PC-3 (cell line): ENCODE measurements around the gene SDE2. TPM values are rescaled to one million over a fixed set of nuclear protein-coding genes. Genes with fewer than 3 reads are reported as not detected.

Experiments
- ATAC-seq: fragments of 200-7000 bp; cut with Tn5 transposase; 2 replicates; pipeline ENCODE4 v1.9.1; 2020; ENCODE audit warnings: mild to moderate bottlenecking, moderate library complexity
- BruUV-seq: library from RNA; stranded (reverse); fragments of 400-500 nt; replicated peaks from 2 replicates; lab custom pipeline; 2021; lab: Mats Ljungman, UMichigan
- CTCF ChIA-PET: fragments of 300-600 bp; sonication (Branson Sonifier 250); formaldehyde crosslinking; loops from one replicate; lab custom pipeline; 2022; ENCODE audit warnings: antibody characterized with exemption; lab: Charles Lee
- POLR2A ChIA-PET: fragments of 300-600 bp; sonication (Branson Sonifier 250); formaldehyde crosslinking; loops from one replicate; lab custom pipeline; 2022; ENCODE audit warnings: antibody characterized with exemption; ENCODE audit not compliant: unreplicated experiment; lab: Charles Lee
- DNase-seq: peaks from one replicate; pipeline ENCODE4 v3.0.0-alpha.2; 2015
- H2AFZ ChIP-seq: fragments of 300-600 bp; sonication (generic); 2 replicates; pipeline ENCODE4 v1.6.0; 2016; ENCODE audit warnings: antibody characterized with exemption, low read length
- H3F3A ChIP-seq: fragments of 300-600 bp; sonication (generic); one replicate; pipeline ENCODE4 v1.6.0; 2017; ENCODE audit warnings: antibody characterized with exemption, low read length, control low read depth, mild to moderate bottlenecking; ENCODE audit not compliant: unreplicated experiment
- H3K27ac ChIP-seq: fragments of 300-600 bp; sonication (generic); 2 replicates; pipeline ENCODE4 v1.5.1; 2016; ENCODE audit warnings: mild to moderate bottlenecking, low read length
- H3K27me3 ChIP-seq: fragments of 300-600 bp; sonication (generic); 2 replicates; pipeline ENCODE4 v1.6.1; 2016; ENCODE audit warnings: low read length, mixed read lengths
- H3K36me3 ChIP-seq: fragments of 300-600 bp; sonication (generic); 2 replicates; pipeline ENCODE4 v1.6.1; 2016; ENCODE audit warnings: low read depth, mixed run types, low read length, mixed read lengths
- H3K4me1 ChIP-seq: fragments of 300-600 bp; sonication (generic); 2 replicates; pipeline ENCODE4 v1.5.1; 2016; ENCODE audit warnings: low read length; ENCODE audit not compliant: insufficient read depth
- H3K4me2 ChIP-seq: fragments of 300-600 bp; sonication (generic); 2 replicates; pipeline ENCODE4 v1.6.0; 2016; ENCODE audit warnings: low read length
- H3K4me3 ChIP-seq: fragments of 300-600 bp; sonication (generic); 2 replicates; pipeline ENCODE4 v1.5.1; 2016; ENCODE audit warnings: mild to moderate bottlenecking, low read length, mixed read lengths
- H3K79me2 ChIP-seq: fragments of 300-600 bp; sonication (generic); 2 replicates; pipeline ENCODE4 v1.6.1; 2017; ENCODE audit warnings: low read length, mixed read lengths
- H3K9ac ChIP-seq: fragments of 300-600 bp; sonication (generic); 2 replicates; pipeline ENCODE4 v1.6.0; 2016; ENCODE audit warnings: mild to moderate bottlenecking, low read length
- H3K9me2 ChIP-seq: fragments of 300-600 bp; sonication (generic); replicated peaks from 2 replicates; pipeline ENCODE4 v1.6.1; 2016; ENCODE audit warnings: mixed run types, low read length, mixed read lengths
- H3K9me3 ChIP-seq: fragments of 300-600 bp; sonication (generic); 2 replicates; pipeline ENCODE4 v1.6.1; 2016; ENCODE audit warnings: low read length, mixed read lengths
- H4K20me1 ChIP-seq: fragments of 300-600 bp; sonication (generic); 2 replicates; pipeline ENCODE4 v1.6.1; 2016; ENCODE audit warnings: low read length, mixed read lengths
- EZH2 ChIP-seq: fragments of 300-600 bp; sonication (generic); IDR thresholded peaks from one replicate; pipeline ENCODE4 v1.6.1; 2017; ENCODE audit warnings: antibody characterized with exemption, mild to moderate bottlenecking, low read length; ENCODE audit not compliant: unreplicated experiment
- EZH2phosphoT487 ChIP-seq: fragments of 300-600 bp; sonication (generic); IDR thresholded peaks from 2 replicates; pipeline ENCODE4 v1.6.1; 2018; ENCODE audit warnings: mild to moderate bottlenecking, antibody characterized with exemption, low read length, borderline replicate concordance
- intact Hi-C: fragments of 100-400 bp; cut with micrococcal nuclease; formaldehyde crosslinking; loops from 2 replicates; pipeline ENCODE4 v1.9.0; 2023
- total RNA-seq: library from RNA; depleted of rRNA; stranded (reverse); fragments of >200 nt; gene quantifications from 2 replicates; pipeline ENCODE4 v1.2.3, GENCODE V29; 2014
- TF ChIP-seq, protein P1 (sequence below): fragments of 300-600 bp; sonication (generic); conservative IDR thresholded peaks from 2 replicates; pipeline ENCODE4 v1.5.1; 2017; ENCODE audit warnings: antibody characterized with exemption, low read depth, mild to moderate bottlenecking, low read length

SDE2 gene
- total RNA-seq, 1 experiment from 2014 or later = 26.1 TPM

DNA sequence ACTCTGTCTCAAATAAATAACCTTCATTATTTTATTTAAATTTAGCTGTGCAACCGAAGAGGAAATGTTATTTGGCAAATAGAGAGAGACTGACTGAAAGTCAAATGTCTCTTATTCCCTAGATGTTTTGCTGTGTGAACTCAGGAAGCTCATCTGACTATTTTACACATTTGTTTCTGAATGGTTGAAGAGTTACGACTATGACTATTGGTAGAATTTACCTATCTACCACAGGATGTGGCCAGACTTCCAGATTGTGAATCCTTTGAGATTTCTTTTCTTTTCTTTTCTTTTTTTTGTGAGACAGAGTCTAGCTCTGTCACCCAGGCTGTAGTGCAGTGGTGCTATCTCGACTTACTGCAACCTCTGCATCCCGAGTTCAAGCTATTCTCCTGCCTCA is 5.3 kb upstream of the SDE2 start:
- Histone ChIP-seq H3K9me3 (no peaks in the 10 kb centered on the region), H3F3A (no peaks in the 10 kb centered on the region), H3K9ac (no peak overlapping the region), H4K20me1 (no peaks in the 10 kb centered on the region), H3K4me3 (no peak overlapping the region), H3K4me2 (no peak overlapping the region), H2AFZ (no peak overlapping the region), H3K9me2 (no peaks in the 10 kb centered on the region), H3K79me2 (no peaks in the 10 kb centered on the region), H3K27me3 (no peaks in the 10 kb centered on the region), H3K4me1 (peaks cover 6% of the 10 kb centered on the region), H3K27ac (no peak overlapping the region), H3K36me3 (no peaks in the 10 kb centered on the region)
- POLR2A ChIA-PET = no interaction called here
- DNase-seq = no peak
- no peak for ATAC-seq
- intact Hi-C loops = no loop called here
- CTCF ChIA-PET = no interaction called here
- TF ChIP-seq, protein P1, sequence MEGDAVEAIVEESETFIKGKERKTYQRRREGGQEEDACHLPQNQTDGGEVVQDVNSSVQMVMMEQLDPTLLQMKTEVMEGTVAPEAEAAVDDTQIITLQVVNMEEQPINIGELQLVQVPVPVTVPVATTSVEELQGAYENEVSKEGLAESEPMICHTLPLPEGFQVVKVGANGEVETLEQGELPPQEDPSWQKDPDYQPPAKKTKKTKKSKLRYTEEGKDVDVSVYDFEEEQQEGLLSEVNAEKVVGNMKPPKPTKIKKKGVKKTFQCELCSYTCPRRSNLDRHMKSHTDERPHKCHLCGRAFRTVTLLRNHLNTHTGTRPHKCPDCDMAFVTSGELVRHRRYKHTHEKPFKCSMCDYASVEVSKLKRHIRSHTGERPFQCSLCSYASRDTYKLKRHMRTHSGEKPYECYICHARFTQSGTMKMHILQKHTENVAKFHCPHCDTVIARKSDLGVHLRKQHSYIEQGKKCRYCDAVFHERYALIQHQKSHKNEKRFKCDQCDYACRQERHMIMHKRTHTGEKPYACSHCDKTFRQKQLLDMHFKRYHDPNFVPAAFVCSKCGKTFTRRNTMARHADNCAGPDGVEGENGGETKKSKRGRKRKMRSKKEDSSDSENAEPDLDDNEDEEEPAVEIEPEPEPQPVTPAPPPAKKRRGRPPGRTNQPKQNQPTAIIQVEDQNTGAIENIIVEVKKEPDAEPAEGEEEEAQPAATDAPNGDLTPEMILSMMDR = no peak
- TF ChIP-seq EZH2 (no peak), EZH2phosphoT487 (no peak)
- BruUV-seq = no TSS peak

DNA sequence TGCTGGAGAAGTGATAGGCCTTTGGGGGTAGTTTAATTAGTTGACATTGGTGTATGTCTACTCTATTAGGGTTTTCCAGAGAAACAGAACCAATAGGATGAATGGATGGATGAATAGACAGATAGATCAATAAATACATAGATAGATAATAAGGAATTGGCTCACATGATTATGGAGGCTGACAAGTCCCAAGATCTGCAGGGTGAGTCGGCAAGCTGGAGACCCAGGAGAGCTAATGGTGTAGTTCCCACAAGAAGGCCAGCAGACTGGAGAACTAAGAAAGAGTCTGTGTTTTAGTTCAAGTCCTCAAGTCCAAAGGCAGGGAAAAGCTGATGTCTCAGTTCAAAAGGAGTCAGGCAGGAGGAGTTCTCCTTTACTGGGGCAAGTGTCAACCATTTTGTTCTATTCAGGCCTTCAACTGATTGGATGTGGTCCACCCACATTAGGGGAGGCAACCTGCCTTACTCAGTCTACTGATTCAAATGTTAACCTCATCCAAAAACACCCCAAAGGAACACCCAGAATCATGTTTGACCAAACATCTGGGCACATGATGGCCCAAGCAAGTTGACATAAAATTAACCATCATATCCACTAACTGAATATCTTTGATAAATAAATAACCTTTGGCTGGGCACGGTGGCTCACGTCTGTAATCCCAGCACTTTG is 4.5 kb upstream of the SDE2 start:
- CTCF ChIA-PET = no interaction called here
- BruUV-seq = no TSS peak
- Histone ChIP-seq H3K27me3 (no peaks in the 10 kb centered on the region), H3K4me2 (no peak overlapping the region), H3K79me2 (peaks cover 5% of the 10 kb centered on the region), H3K36me3 (no peaks in the 10 kb centered on the region), H3K4me3 (no peak overlapping the region), H3K9me2 (no peaks in the 10 kb centered on the region), H3K4me1 (peaks cover 6% of the 10 kb centered on the region), H3K27ac (no peak overlapping the region), H4K20me1 (0 out of 2 replicates have a peak, but pooled peaks cover under 1% of the 10 kb centered on the region), H2AFZ (no peak overlapping the region), H3K9me3 (no peaks in the 10 kb centered on the region), H3F3A (no peaks in the 10 kb centered on the region), H3K9ac (no peak overlapping the region)
- intact Hi-C loops = no loop called here
- DNase-seq (no peak), ATAC-seq (no peak)
- POLR2A ChIA-PET = no interaction called here
- TF ChIP-seq, protein P1 = no peak
- TF ChIP-seq EZH2 (no peak), EZH2phosphoT487 (no peak)
